ENCODE results near the gene CCDC187. TPM values are rescaled to one million over a fixed set of nuclear protein-coding genes. Genes with fewer than 3 reads are reported as not detected.
"Not testable (repeated sequence)": the region's sequence is repeated elsewhere in the genome, so short reads cannot be mapped to it uniquely, and the experiment has no call there.

Gene CCDC187
- under 1 TPM in 2 of 3 donors, not detected in 1; 0.03 to 0.18 TPM for polyA plus RNA-seq

- 66 to 77% (median 75%) methylated on average over 22 of the region's 22 CpGs for WGBS, 3 donors
- no peak within 1 kb of the TSS for H3K27ac ChIP-seq (ENCODE audit: low read depth, low read length)
Observed at GRCh38 chr9:136303825-136304416, at the start of gene CCDC187. CCDC187 (minus strand) TSS chr9:136304094; CDS start chr9:136303830, 264 bp downstream.

GRCh38 chr9:136353088-136353487, 49.2 kb upstream of the CCDC187 start:
- 79 to 87% (median 84%) methylated on average over 11 of the region's 11 CpGs for WGBS, 3 donors
- no peak overlapping the region for H3K27ac ChIP-seq (ENCODE audit: low read depth, low read length)

- no peak overlapping the region for H3K27ac ChIP-seq (ENCODE audit: low read depth, low read length)
- WGBS, 3 donors = 78 to 80% (median 79%) methylated on average over 16 of the region's 16 CpGs
Observed at GRCh38 chr9:136352682-136353081, 48.8 kb upstream of the CCDC187 start.

GRCh38 chr9:136351868-136352267, 48.0 kb upstream of the CCDC187 start:
- H3K27ac ChIP-seq (ENCODE audit: low read depth, low read length) = not testable (repeated sequence)
- WGBS, 3 donors = 92 to 97% (median 96%) methylated on average over 13 to 22 of the region's 24 CpGs

- no peak overlapping the region for H3K27ac ChIP-seq (ENCODE audit: low read depth, low read length)
- 80 to 86% (median 84%) methylated on average over 11 of the region's 11 CpGs for WGBS, 3 donors
Observed at GRCh38 chr9:136351252-136351800, 47.4 kb upstream of the CCDC187 start.

GRCh38 chr9:136349546-136349945, 45.7 kb upstream of the CCDC187 start:
- 86 to 91% (median 89%) methylated on average over 17 to 24 of the region's 24 CpGs for WGBS, 3 donors
- H3K27ac ChIP-seq (ENCODE audit: low read depth, low read length) = no peak overlapping the region

- H3K27ac ChIP-seq (ENCODE audit: low read depth, low read length) = no peak overlapping the region
- 82 to 93% (median 91%) methylated on average over 11 to 14 of the region's 14 CpGs for WGBS, 3 donors
Observed at GRCh38 chr9:136348691-136349090, 44.8 kb upstream of the CCDC187 start.

GRCh38 chr9:136347472-136348256, 43.8 kb upstream of the CCDC187 start:
- no peak overlapping the region for H3K27ac ChIP-seq (ENCODE audit: low read depth, low read length)
- WGBS, 3 donors = 75 to 83% (median 77%) methylated on average over 29 to 34 of the region's 34 CpGs

- 83 to 87% (median 86%) methylated on average over 20 of the region's 20 CpGs for WGBS, 3 donors
- H3K27ac ChIP-seq (ENCODE audit: low read depth, low read length) = no peak overlapping the region
Observed at GRCh38 chr9:136346927-136347465, 43.1 kb upstream of the CCDC187 start.

- WGBS, 3 donors = 48 to 65% (median 59%) methylated on average over 8 to 10 of the region's 10 CpGs
Observed at GRCh38 chr9:136346157-136346481, 42.2 kb upstream of the CCDC187 start.

GRCh38 chr9:136345281-136346156, 41.6 kb upstream of the CCDC187 start:
- WGBS, 3 donors = 40 to 62% (median 49%) methylated on average over 40 to 43 of the region's 43 CpGs
- no peak overlapping the region for H3K27ac ChIP-seq (ENCODE audit: low read depth, low read length)

More at GRCh38 chr9:136346157-136346481, 42.2 kb upstream of the CCDC187 start:
- no peak overlapping the region for H3K27ac ChIP-seq (ENCODE audit: low read depth, low read length)

- WGBS, 3 donors = 71 to 78% (median 77%) methylated on average over 21 of the region's 21 CpGs
- no peak overlapping the region for H3K27ac ChIP-seq (ENCODE audit: low read depth, low read length)
Observed at GRCh38 chr9:136344544-136345280, 40.8 kb upstream of the CCDC187 start.

- no peak overlapping the region for H3K27ac ChIP-seq (ENCODE audit: low read depth, low read length)
Observed at GRCh38 chr9:136343884-136344269, 40.0 kb upstream of the CCDC187 start.

GRCh38 chr9:136343121-136343883, 39.4 kb upstream of the CCDC187 start:
- H3K27ac ChIP-seq (ENCODE audit: low read depth, low read length) = no peak overlapping the region
- WGBS, 3 donors = 48 to 75% (median 68%) methylated on average over 22 to 23 of the region's 23 CpGs

More at GRCh38 chr9:136343884-136344269, 40.0 kb upstream of the CCDC187 start:
- 93 to 96% (median 96%) methylated on average over 13 to 24 of the region's 24 CpGs for WGBS, 3 donors

- H3K27ac ChIP-seq (ENCODE audit: low read depth, low read length) = no peak overlapping the region
- WGBS, 3 donors = 9 to 25% (median 19%) methylated on average over 50 to 60 of the region's 60 CpGs
Observed at GRCh38 chr9:136342181-136343120, 38.6 kb upstream of the CCDC187 start.

GRCh38 chr9:136341769-136342168, 37.9 kb upstream of the CCDC187 start:
- 59 to 77% (median 75%) methylated on average over 10 of the region's 10 CpGs for WGBS, 3 donors
- no peak overlapping the region for H3K27ac ChIP-seq (ENCODE audit: low read depth, low read length)

Data from adipose tissue (tissue), 3 donors.